H1 (cell line): ENCODE measurements around the gene SEMA5B. TPM values are rescaled to one million over a fixed set of nuclear protein-coding genes. Genes with fewer than 3 reads are reported as not detected.

Source experiments
- CTCF ChIA-PET: fragments of 300-600 bp; sonication (Branson Sonifier 250); formaldehyde crosslinking; loops from one replicate; lab custom pipeline; 2021; ENCODE audit not compliant: partially characterized antibody; lab: Charles Lee
- POLR2A ChIA-PET: fragments of 300-600 bp; sonication (Branson Sonifier 250); formaldehyde crosslinking; loops from one replicate; lab custom pipeline; 2021; ENCODE audit warnings: inconsistent platforms; ENCODE audit not compliant: partially characterized antibody; lab: Charles Lee
- DNase-seq, 2 experiments: peaks; one replicate each; pipeline versions ENCODE4 v3.0.0 to v3.0.0-alpha.2; 2010 to 2022; ENCODE audit warnings: low spot score in 2 of 2, low read depth in 1 of 2, mixed read lengths in 1 of 2
- FAIRE-seq: peaks from 2 replicates; lab custom pipeline; 2011; peaks lifted over from hg19 to GRCh38; lab: Jason Lieb, UNC
- H2AFZ ChIP-seq: 2 replicates; pipeline ENCODE4 v1.8.1; 2012; ENCODE audit warnings: low read length, inconsistent platforms
- H2AK5ac ChIP-seq: 2 replicates; pipeline ENCODE4 v1.6.1; 2013; ENCODE audit warnings: low read depth, low read length
- H2BK120ac ChIP-seq: replicated peaks from 2 replicates; pipeline ENCODE3; 2013; ENCODE audit warnings: low read depth, low read length, inconsistent platforms
- H2BK12ac ChIP-seq: 2 replicates; pipeline ENCODE4 v1.6.1; 2013; ENCODE audit warnings: low read depth, low read length
- H2BK15ac ChIP-seq: 2 replicates; pipeline ENCODE4 v1.6.1; 2013; ENCODE audit warnings: low read length
- H2BK20ac ChIP-seq: 2 replicates; pipeline ENCODE4 v1.6.1; 2013; ENCODE audit warnings: low read length
- H2BK5ac ChIP-seq: 2 replicates; pipeline ENCODE4 v1.6.1; 2013; ENCODE audit warnings: low read depth, low read length
- H3K14ac ChIP-seq: 2 replicates; pipeline ENCODE4 v1.6.1; 2013; ENCODE audit warnings: inconsistent platforms; ENCODE audit not compliant: insufficient read length
- H3K18ac ChIP-seq: 2 replicates; pipeline ENCODE4 v1.6.1; 2013; ENCODE audit warnings: low read length; ENCODE audit errors: extremely low read depth
- H3K23ac ChIP-seq: 2 replicates; pipeline ENCODE4 v1.6.1; 2013; ENCODE audit warnings: inconsistent platforms; ENCODE audit not compliant: insufficient read length
- H3K23me2 ChIP-seq: 2 replicates; pipeline ENCODE4 v1.6.1; 2013; ENCODE audit warnings: low read depth, low read length
- H3K27ac ChIP-seq: 2 replicates; pipeline ENCODE4 v1.6.1; 2011; ENCODE audit warnings: low read depth, low read length, inconsistent platforms
- H3K27me3 ChIP-seq, 4 experiments: replicated peaks in 1 of 4; 1 replicate in 1 of 4; 2 replicates in 3 of 4; pipeline versions ENCODE4 v1.6.1 to v1.8.1; 2011 to 2013; ENCODE audit warnings: low read length in 3 of 4, mild to moderate bottlenecking in 3 of 4, inconsistent platforms in 2 of 4, mixed read lengths in 2 of 4, moderate library complexity in 1 of 4; ENCODE audit not compliant: control insufficient read depth in 3 of 4, insufficient read depth in 3 of 4; ENCODE audit errors: extremely low read depth in 1 of 4
- H3K36me3 ChIP-seq, 4 experiments: 2 replicates each; pipeline versions ENCODE4 v1.6.1 to v1.8.1; 2011 to 2013; ENCODE audit warnings: mild to moderate bottlenecking in 4 of 4, low read length in 3 of 4, moderate library complexity in 2 of 4, control low read depth in 1 of 4, inconsistent platforms in 1 of 4; ENCODE audit not compliant: insufficient read depth in 4 of 4, control insufficient read depth in 2 of 4
- H3K4ac ChIP-seq: replicated peaks from 2 replicates; pipeline ENCODE3; 2013; ENCODE audit warnings: low read length, low read depth, mixed read lengths, inconsistent platforms; ENCODE audit not compliant: insufficient read length
- H3K4me1 ChIP-seq, 4 experiments: replicated peaks in 1 of 4; 1 replicate in 1 of 4; 2 replicates in 3 of 4; pipeline versions ENCODE4 v1.6.1 to v1.8.1; 2011 to 2013; ENCODE audit warnings: low read length in 3 of 4, inconsistent platforms in 2 of 4, mixed read lengths in 1 of 4; ENCODE audit not compliant: insufficient read depth in 4 of 4, control insufficient read depth in 3 of 4
- H3K4me2 ChIP-seq, 2 experiments: 2 replicates each; pipeline versions ENCODE4 v1.6.1 to v1.8.1; 2011 to 2013; ENCODE audit warnings: low read depth in 2 of 2, low read length in 2 of 2, control low read depth in 1 of 2, inconsistent platforms in 1 of 2, mild to moderate bottlenecking in 1 of 2; ENCODE audit not compliant: insufficient read depth in 1 of 2
- H3K4me3 ChIP-seq, 4 experiments: fragments of 200-600, 300-600 bp in 1 of 4; sonication (generic), shearing (Covaris generic), sonication (Bioruptor Twin) in 1 of 4; 2 replicates each; pipeline versions ENCODE4 v1.5.1 to v1.8.1; 2011 to 2016; ENCODE audit warnings: low read length in 4 of 4, low read depth in 3 of 4, control low read depth in 2 of 4, inconsistent platforms in 2 of 4, mild to moderate bottlenecking in 2 of 4, mixed read lengths in 1 of 4, moderate library complexity in 1 of 4; ENCODE audit not compliant: insufficient read depth in 2 of 4; ENCODE audit errors: extremely low read depth in 1 of 4
- H3K56ac ChIP-seq: replicated peaks from 2 replicates; pipeline ENCODE3; 2013; ENCODE audit warnings: low read depth, mild to moderate bottlenecking, mixed read lengths, low read length, inconsistent platforms; ENCODE audit not compliant: insufficient read length
- H3K79me1 ChIP-seq: 2 replicates; pipeline ENCODE4 v1.6.1; 2013; ENCODE audit warnings: low read depth, low read length, control low read depth
- H3K79me2 ChIP-seq, 2 experiments: 2 replicates each; pipeline versions ENCODE4 v1.6.1 to v1.8.1; 2012 to 2013; ENCODE audit warnings: low read length in 2 of 2, mild to moderate bottlenecking in 2 of 2, inconsistent platforms in 1 of 2; ENCODE audit not compliant: insufficient read depth in 2 of 2, control insufficient read depth in 1 of 2
- H3K9ac ChIP-seq, 4 experiments: replicated peaks in 1 of 4; 1 replicate in 1 of 4; 2 replicates in 3 of 4; pipeline versions ENCODE4 v1.6.1 to v1.8.1; 2011 to 2013; ENCODE audit warnings: low read depth in 3 of 4, low read length in 3 of 4, control low read depth in 2 of 4, mild to moderate bottlenecking in 2 of 4, moderate library complexity in 2 of 4, inconsistent platforms in 1 of 4; ENCODE audit errors: extremely low read depth in 1 of 4
- H3K9me3 ChIP-seq, 2 experiments: 2 replicates each; pipeline versions ENCODE4 v1.6.1 to v1.8.1; 2012 to 2013; ENCODE audit warnings: mild to moderate bottlenecking in 2 of 2, moderate library complexity in 2 of 2, control low read depth in 1 of 2, inconsistent platforms in 1 of 2, low read depth in 1 of 2, low read length in 1 of 2, mixed read lengths in 1 of 2; ENCODE audit not compliant: insufficient read depth in 2 of 2
- H4K20me1 ChIP-seq, 2 experiments: replicated peaks in 1 of 2; 2 replicates each; pipeline versions ENCODE3 to v1.8.1; 2011 to 2013; ENCODE audit warnings: inconsistent platforms in 2 of 2, low read length in 2 of 2, mild to moderate bottlenecking in 1 of 2; ENCODE audit not compliant: insufficient read depth in 2 of 2, control insufficient read depth in 1 of 2
- H4K5ac ChIP-seq: 2 replicates; pipeline ENCODE4 v1.6.1; 2013; ENCODE audit warnings: low read length, low read depth, mixed read lengths, inconsistent platforms; ENCODE audit not compliant: insufficient read length
- H4K8ac ChIP-seq: 2 replicates; pipeline ENCODE4 v1.8.0; 2013; ENCODE audit warnings: mild to moderate bottlenecking, moderate library complexity, low read length, inconsistent platforms; ENCODE audit not compliant: insufficient read depth; ENCODE audit errors: extremely low read depth
- H4K91ac ChIP-seq: replicated peaks from 2 replicates; pipeline ENCODE3; 2013; ENCODE audit warnings: low read length, mixed read lengths, inconsistent platforms; ENCODE audit not compliant: insufficient read length
- CHD1 ChIP-seq: IDR thresholded peaks from 2 replicates; pipeline ENCODE4 v1.6.1; 2012; ENCODE audit warnings: low read depth, low read length, improper control_type of control experiment
- CHD2 ChIP-seq: IDR thresholded peaks from 2 replicates; pipeline ENCODE4 v1.6.1; 2012; ENCODE audit warnings: low read length, improper control_type of control experiment
- CTCF ChIP-seq, 3 experiments: IDR thresholded peaks; 1 replicate in 2 of 3; 2 replicates in 1 of 3; pipeline versions ENCODE4 v1.5.1 to v1.6.1; 2011; ENCODE audit warnings: low read length in 3 of 3, mild to moderate bottlenecking in 3 of 3, inconsistent platforms in 2 of 3, low read depth in 1 of 3, moderate library complexity in 1 of 3; ENCODE audit not compliant: insufficient read depth in 1 of 3; ENCODE audit errors: control extremely low read depth in 1 of 3
- EGR1 ChIP-seq: IDR thresholded peaks from 2 replicates; pipeline ENCODE4 v1.6.1; 2011; ENCODE audit warnings: low read depth, low read length, borderline replicate concordance
- EP300 ChIP-seq, 2 experiments: IDR thresholded peaks; 1 replicate in 1 of 2; 2 replicates in 1 of 2; pipeline ENCODE4 v1.6.1; 2011 to 2012; ENCODE audit warnings: low read depth in 2 of 2, low read length in 2 of 2, mild to moderate bottlenecking in 2 of 2, borderline replicate concordance in 1 of 2, inconsistent platforms in 1 of 2, moderate library complexity in 1 of 2
- EZH2 ChIP-seq: fragments of 200-600 bp; sonication (generic); IDR thresholded peaks from 2 replicates; pipeline ENCODE4 v1.7.1; 2012; ENCODE audit warnings: low read depth, mild to moderate bottlenecking, moderate library complexity, low read length, inconsistent platforms; ENCODE audit not compliant: severe bottlenecking
- RAD21 ChIP-seq, 2 experiments: IDR thresholded peaks in 1 of 2; conservative IDR thresholded peaks in 1 of 2; 2 replicates each; pipeline ENCODE4 v1.6.1; 2011; ENCODE audit warnings: low read depth in 2 of 2, low read length in 2 of 2, improper control_type of control experiment in 1 of 2, inconsistent platforms in 1 of 2, mild to moderate bottlenecking in 1 of 2, moderate library complexity in 1 of 2
- TCF12 ChIP-seq: IDR thresholded peaks from 2 replicates; pipeline ENCODE4 v1.6.1; 2011; ENCODE audit warnings: low read depth, mild to moderate bottlenecking, low read length
- USF2 ChIP-seq: IDR thresholded peaks from 2 replicates; pipeline ENCODE4 v1.6.1; 2011; ENCODE audit warnings: low read length, improper control_type of control experiment
- WGBS, 2 experiments: shearing (Covaris generic) in 1 of 2; methylation state at CpG; one replicate each; pipeline versions ENCODE4 v1.1.6 to v1.1.7; 2013 to 2015; ENCODE audit warnings: low lambda C conversion rate in 2 of 2, mixed read lengths in 2 of 2, inconsistent platforms in 1 of 2, low coverage in 1 of 2, missing lambda C conversion rate in 1 of 2; ENCODE audit not compliant: insufficient replicate concordance in 2 of 2, insufficient coverage in 1 of 2, insufficient read length in 1 of 2; ENCODE audit errors: extremely low coverage in 1 of 2, missing lambda C conversion rate in 1 of 2; 5-methylcytosine and 5-hydroxymethylcytosine counted together
- polyA plus RNA-seq, 7 experiments: library from polyadenylated mRNA; depleted of rRNA in 3 of 7; stranded (reverse) in 5 of 7; unstranded in 2 of 7; fragments of >200 nt in 5 of 7; fragments of 200-250 nt in 2 of 7; gene quantifications; 1 replicate in 5 of 7; 2 replicates in 1 of 7; 4 replicates in 1 of 7; pipeline versions ENCODE4 v1.2.1 to v1.2.3, GENCODE V29; 2011 to 2013; ENCODE audit warnings: missing spikeins in 2 of 7, mixed read lengths in 2 of 7
- total RNA-seq: library from RNA; stranded (reverse); fragmentation: NEBNext Ultra II Directional; extraction: Animal tissue kit (Norgen Biotek cat#: 25700); gene quantifications from 2 replicates; pipeline ENCODE4 v1.2.1, GENCODE V29; 2021

Gene SEMA5B
- total and polyA plus RNA-seq, 2 of the 8 experiments (the other 6 are each of a cell fraction or from before 2014, with no cell fraction given), result 13.1 to 22.4 TPM

- no peak overlapping the region for H3K9ac ChIP-seq
- H3K23me2 ChIP-seq, result peaks cover 20% of the 10 kb centered on the region
- no peak overlapping the region for H2AK5ac ChIP-seq
- H3K36me3 ChIP-seq, result no peaks in the 10 kb centered on the region
- no peak overlapping the region for H3K18ac ChIP-seq
- H3K56ac ChIP-seq, result no peak overlapping the region
- no peak for FAIRE-seq
- peaks cover 18 to 77% of the 10 kb centered on the region in 2 experiments for H3K79me2 ChIP-seq
- no peak overlapping the region for H3K14ac ChIP-seq
- no peak overlapping the region for H3K4ac ChIP-seq
- no peak overlapping the region; the same call in 1 of the 2 replicates for H2BK12ac ChIP-seq
- no peak overlapping the region for H2AFZ ChIP-seq
- 87% methylated on average over 8 of the region's 8 CpGs; no CpG with 5 or more reads in 1 of the 2 experiments for WGBS, 2 experiments
- no peak overlapping the region for H4K91ac ChIP-seq
- POLR2A ChIA-PET, result interaction anchor here (1.0 to 1.6 kb wide), 3 partner anchors 10 to 73 kb away, joined by 3 to 5 read pairs (median 4); no protein-coding TSS in a partner anchor
- H4K8ac ChIP-seq, result no peak overlapping the region
- H4K20me1 ChIP-seq, result peaks cover 12 to 20% of the 10 kb centered on the region in 2 experiments
- no peaks in the 10 kb centered on the region; a peak in 1 of 4 replicates for H3K9me3 ChIP-seq
- H3K23ac ChIP-seq, result no peak overlapping the region
- CTCF ChIA-PET, result interaction anchor here (0.7 to 2.8 kb wide), 14 partner anchors 12 to 315 kb away, joined by 3 to 17 read pairs (median 5); no protein-coding TSS in a partner anchor
- no peak overlapping the region for H4K5ac ChIP-seq
- H3K27ac ChIP-seq, result no peak overlapping the region
- H2BK120ac ChIP-seq, result no peak overlapping the region
- H3K4me2 ChIP-seq, result no peak overlapping the region
- H2BK5ac ChIP-seq, result no peak overlapping the region
- peaks cover 7 to 17% (median 13%) of the 10 kb centered on the region in 4 experiments for H3K4me1 ChIP-seq
- H3K79me1 ChIP-seq, result peaks cover 20% of the 10 kb centered on the region
- H3K4me3 ChIP-seq, result no peak overlapping the region
- H2BK15ac ChIP-seq, result no peak overlapping the region
- no peak for DNase-seq
- H3K27me3 ChIP-seq, result peaks cover 0 to 11% (median 8%) of the 10 kb centered on the region in 4 experiments; a peak in 5 of 7 replicates
- H2BK20ac ChIP-seq, result no peak overlapping the region
- TF ChIP-seq EP300 (IDR thresholded peaks at IDR 0.05; ENCODE audit: borderline replicate concordance in 1 of 2, low read depth in 2 of 2, low read length in 2 of 2), result no peak
- no peak for TF ChIP-seq TCF12
- no peak for TF ChIP-seq EZH2
- TF ChIP-seq RAD21 (IDR thresholded peaks at IDR 0.05 in 1 of 2, conservative IDR thresholded peaks at IDR 0.05 in 1 of 2; ENCODE audit: low read depth in 2 of 2, low read length in 2 of 2), result no peak
- no peak for TF ChIP-seq CHD1
- no peak for TF ChIP-seq CHD2
- no peak for TF ChIP-seq USF2
- TF ChIP-seq CTCF (IDR thresholded peaks at IDR 0.05; ENCODE audit: control extremely low read depth in 1 of 3, insufficient read depth in 1 of 3, low read depth in 1 of 3, low read length in 3 of 3), result no peak
- TF ChIP-seq EGR1, result no peak
Observed at GRCh38 chr3:123070510-123070909, 42.9 kb upstream of the SEMA5B start.
